Esophagus squamous epithelium (tissue), 5 donors: ENCODE measurements around the gene ECE2. TPM values are rescaled to one million over a fixed set of nuclear protein-coding genes. Genes with fewer than 3 reads are reported as not detected.

ENCODE experiments used
- DNase-seq: peaks from one replicate; lab custom pipeline; 2025; lab: John Stamatoyannopoulos, UW
- H3K27ac ChIP-seq, 4 donors: fragments of 200-600 bp; sonication (generic); one replicate each; pipeline ENCODE4 v1.5.1; 2016 to 2019; ENCODE audit warnings: mild to moderate bottlenecking in 1 of 4
- H3K27me3 ChIP-seq, 4 donors: fragments of 200-600 bp; sonication (generic); 1 replicate in 3 of 4; 2 replicates in 1 of 4; pipeline versions ENCODE4 v1.5.1 to v1.6.0; 2017 to 2021; ENCODE audit warnings: antibody characterized with exemption in 1 of 4
- H3K36me3 ChIP-seq, 3 donors: fragments of 200-600 bp; sonication (generic); one replicate each; pipeline ENCODE4 v1.5.1; 2016 to 2019
- H3K4me1 ChIP-seq, 3 donors: fragments of 200-600 bp; sonication (generic); one replicate each; pipeline ENCODE4 v1.5.1; 2017 to 2019
- H3K4me3 ChIP-seq, 4 donors: fragments of 200-600 bp; sonication (generic); 1 replicate in 3 of 4; 2 replicates in 1 of 4; pipeline ENCODE4 v1.5.1; 2016 to 2019; ENCODE audit warnings: mild to moderate bottlenecking in 2 of 4, moderate library complexity in 1 of 4
- H3K9me3 ChIP-seq, 3 donors: fragments of 200-600 bp; sonication (generic); one replicate each; pipeline ENCODE4 v1.5.1; 2016 to 2019
- POLR2A ChIP-seq, 4 donors: fragments of 450-650 bp; IDR thresholded peaks; one replicate each; pipeline ENCODE4 v1.6.1; 2017; ENCODE audit warnings: antibody characterized with exemption in 4 of 4, mild to moderate bottlenecking in 4 of 4, moderate library complexity in 3 of 4
- WGBS, 2 donors: methylation state at CpG; one replicate each; pipeline ENCODE4 v1.1.5; 2018; 5-methylcytosine and 5-hydroxymethylcytosine counted together
- intact Hi-C: fragments of 100-400 bp; cut with DNase I; formaldehyde crosslinking; loops from one replicate; pipeline ENCODE4 v1.15.0; 2022
- total RNA-seq, 4 donors: library from RNA; depleted of rRNA; stranded (reverse); fragments of >200 nt; gene quantifications; one replicate each; pipeline ENCODE4 v1.1.0, GENCODE V29; 2016
- TF ChIP-seq, protein P1 (sequence below), 6 experiments: fragments of 450-650 bp in 4 of 6; fragments of 200-600 bp in 2 of 6; sonication (generic) in 2 of 6; IDR thresholded peaks; one replicate each; pipeline ENCODE4 v1.5.1; 2016 to 2019; ENCODE audit warnings: antibody characterized with exemption in 6 of 6, mild to moderate bottlenecking in 4 of 6, moderate library complexity in 4 of 6
- donor health status: DM: yes; HTN: yes; CAD: no.

ECE2 gene
- total RNA-seq, 4 donors from 2014 or later, result not detected

DNA sequence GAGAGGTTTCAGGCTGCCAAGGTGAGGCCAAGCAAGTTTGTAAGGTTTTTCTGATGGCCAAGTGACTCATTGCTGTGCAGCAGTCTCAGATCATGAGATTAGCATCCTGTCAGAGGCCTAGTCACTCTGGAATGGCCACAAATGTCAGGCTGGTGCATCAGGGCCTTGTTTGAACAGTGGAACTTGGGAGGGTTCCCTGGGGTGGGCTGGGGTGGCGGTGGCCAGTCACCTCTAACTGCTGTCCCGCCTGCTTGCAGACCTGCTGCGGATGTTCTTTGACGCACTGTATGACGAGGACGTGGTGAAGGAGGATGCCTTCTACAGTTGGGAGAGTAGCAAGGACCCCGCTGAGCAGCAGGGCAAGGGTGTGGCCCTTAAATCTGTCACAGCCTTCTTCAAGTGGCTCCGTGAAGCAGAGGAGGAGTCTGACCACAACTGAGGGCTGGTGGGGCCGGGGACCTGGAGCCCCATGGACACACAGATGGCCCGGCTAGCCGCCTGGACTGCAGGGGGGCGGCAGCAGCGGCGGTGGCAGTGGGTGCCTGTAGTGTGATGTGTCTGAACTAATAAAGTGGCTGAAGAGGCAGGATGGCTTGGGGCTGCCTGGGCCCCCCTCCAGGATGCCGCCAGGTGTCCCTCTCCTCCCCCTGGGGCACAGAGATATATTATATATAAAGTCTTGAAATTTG is 58.8 kb downstream of the ECE2 start:
- WGBS, 2 donors, result 69 to 82% methylated on average over 7 to 15 of the region's 15 CpGs
- Histone ChIP-seq H3K4me3 (no peak overlapping the region), H3K9me3 (no peaks in the 10 kb centered on the region), H3K27ac (peak overlapping the region; percentile 78 to 99 (median 94)), H3K36me3 (peaks cover 29 to 58% (median 43%) of the 10 kb centered on the region in 3 donors), H3K27me3 (no peaks in the 10 kb centered on the region), H3K4me1 (peaks cover 35 to 85% (median 38%) of the 10 kb centered on the region in 3 donors)
- TF ChIP-seq, protein P1, sequence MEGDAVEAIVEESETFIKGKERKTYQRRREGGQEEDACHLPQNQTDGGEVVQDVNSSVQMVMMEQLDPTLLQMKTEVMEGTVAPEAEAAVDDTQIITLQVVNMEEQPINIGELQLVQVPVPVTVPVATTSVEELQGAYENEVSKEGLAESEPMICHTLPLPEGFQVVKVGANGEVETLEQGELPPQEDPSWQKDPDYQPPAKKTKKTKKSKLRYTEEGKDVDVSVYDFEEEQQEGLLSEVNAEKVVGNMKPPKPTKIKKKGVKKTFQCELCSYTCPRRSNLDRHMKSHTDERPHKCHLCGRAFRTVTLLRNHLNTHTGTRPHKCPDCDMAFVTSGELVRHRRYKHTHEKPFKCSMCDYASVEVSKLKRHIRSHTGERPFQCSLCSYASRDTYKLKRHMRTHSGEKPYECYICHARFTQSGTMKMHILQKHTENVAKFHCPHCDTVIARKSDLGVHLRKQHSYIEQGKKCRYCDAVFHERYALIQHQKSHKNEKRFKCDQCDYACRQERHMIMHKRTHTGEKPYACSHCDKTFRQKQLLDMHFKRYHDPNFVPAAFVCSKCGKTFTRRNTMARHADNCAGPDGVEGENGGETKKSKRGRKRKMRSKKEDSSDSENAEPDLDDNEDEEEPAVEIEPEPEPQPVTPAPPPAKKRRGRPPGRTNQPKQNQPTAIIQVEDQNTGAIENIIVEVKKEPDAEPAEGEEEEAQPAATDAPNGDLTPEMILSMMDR (IDR thresholded peaks at IDR 0.05), result no peak
- TF ChIP-seq POLR2A (IDR thresholded peaks at IDR 0.05), result no peak
- intact Hi-C loops, result no loop called here
- no peak for DNase-seq

GRCh38 chr3:184335291-184335660 is 59.5 kb downstream of the ECE2 start:
- Histone ChIP-seq H3K27ac (peak overlapping the region; percentile 93 to 99 (median 98)), H3K4me1 (peaks cover 37 to 90% (median 40%) of the 10 kb centered on the region in 3 donors), H3K27me3 (no peaks in the 10 kb centered on the region), H3K9me3 (no peaks in the 10 kb centered on the region), H3K4me3 (peak overlapping the region in 3 of 4 donors; percentile 62 to 95 (median 84)), H3K36me3 (peaks cover 29 to 51% (median 41%) of the 10 kb centered on the region in 3 donors)
- TF ChIP-seq POLR2A (IDR thresholded peaks at IDR 0.05), result no peak
- TF ChIP-seq, protein P1 (IDR thresholded peaks at IDR 0.05), result no peak
- intact Hi-C loops, result no loop called here
- WGBS, 2 donors, result 51% methylated on average over 3 of the region's 4 CpGs; no CpG with 5 or more reads in 1 of the 2 donors
- DNase-seq, result no peak

DNA sequence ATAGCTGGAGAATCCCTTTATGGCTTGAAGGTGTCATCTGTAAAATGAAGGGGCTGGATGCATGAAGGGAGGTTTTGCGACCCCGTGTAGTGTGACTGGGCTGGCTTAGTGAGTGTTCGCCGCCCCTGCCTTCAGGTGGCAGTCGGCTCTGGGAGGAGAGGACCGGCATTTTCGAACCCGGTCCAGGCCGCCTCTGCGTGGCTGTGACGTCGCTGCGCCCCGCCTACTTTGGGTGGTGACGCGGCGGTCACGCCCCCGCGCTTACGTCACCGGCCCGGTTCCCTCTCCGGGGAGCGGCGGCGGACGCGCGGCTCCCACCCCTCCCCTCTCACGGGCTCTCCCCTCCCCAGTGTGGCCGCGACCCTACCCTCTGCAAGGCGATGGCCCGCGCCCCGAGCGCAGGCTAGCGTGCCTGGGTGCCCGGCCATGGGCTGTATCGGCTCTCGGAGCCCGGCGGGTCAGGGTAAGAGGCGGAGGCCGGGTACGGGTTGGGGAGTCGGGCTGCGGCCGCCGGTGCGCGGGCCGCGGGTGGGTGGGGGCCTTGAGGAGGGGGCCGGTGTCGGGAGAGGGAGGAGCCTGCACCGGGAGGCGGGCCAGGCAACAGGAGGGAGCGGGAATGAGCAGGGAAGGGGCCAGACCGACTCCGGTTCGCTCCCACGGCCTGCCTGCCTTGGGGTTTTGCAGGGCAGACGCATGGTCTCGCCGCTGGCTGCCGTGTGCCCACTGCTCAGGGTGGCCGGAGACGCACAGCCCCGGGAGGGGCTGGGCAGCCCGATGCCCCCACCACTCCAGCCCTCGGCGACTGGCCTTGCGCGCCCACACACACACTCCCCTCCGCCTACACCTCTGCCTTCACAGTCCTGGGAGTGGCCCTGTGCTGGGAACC is 60.1 kb downstream of the ECE2 start:
- peak; percentile 36 for DNase-seq
- no peaks in the 10 kb centered on the region for H3K27me3 ChIP-seq
- TF ChIP-seq, protein P1 (IDR thresholded peaks at IDR 0.05), result peak in 1 of 6 experiments; percentile 11
- peak in 3 of 4 donors; percentile 73 to 93 (median 82) for TF ChIP-seq POLR2A (IDR thresholded peaks at IDR 0.05)
- no peaks in the 10 kb centered on the region for H3K9me3 ChIP-seq
- H3K4me3 ChIP-seq, result peak overlapping the region; percentile 62 to 95 (median 76)
- peaks cover 29 to 45% (median 35%) of the 10 kb centered on the region in 3 donors for H3K36me3 ChIP-seq
- intact Hi-C loops, result no loop called here
- 0 to 3% methylated on average over 6 to 12 of the region's 77 CpGs for WGBS, 2 donors
- H3K27ac ChIP-seq, result peak overlapping the region; percentile 93 to 99 (median 98)
- H3K4me1 ChIP-seq, result peaks cover 37 to 97% (median 40%) of the 10 kb centered on the region in 3 donors

DNA sequence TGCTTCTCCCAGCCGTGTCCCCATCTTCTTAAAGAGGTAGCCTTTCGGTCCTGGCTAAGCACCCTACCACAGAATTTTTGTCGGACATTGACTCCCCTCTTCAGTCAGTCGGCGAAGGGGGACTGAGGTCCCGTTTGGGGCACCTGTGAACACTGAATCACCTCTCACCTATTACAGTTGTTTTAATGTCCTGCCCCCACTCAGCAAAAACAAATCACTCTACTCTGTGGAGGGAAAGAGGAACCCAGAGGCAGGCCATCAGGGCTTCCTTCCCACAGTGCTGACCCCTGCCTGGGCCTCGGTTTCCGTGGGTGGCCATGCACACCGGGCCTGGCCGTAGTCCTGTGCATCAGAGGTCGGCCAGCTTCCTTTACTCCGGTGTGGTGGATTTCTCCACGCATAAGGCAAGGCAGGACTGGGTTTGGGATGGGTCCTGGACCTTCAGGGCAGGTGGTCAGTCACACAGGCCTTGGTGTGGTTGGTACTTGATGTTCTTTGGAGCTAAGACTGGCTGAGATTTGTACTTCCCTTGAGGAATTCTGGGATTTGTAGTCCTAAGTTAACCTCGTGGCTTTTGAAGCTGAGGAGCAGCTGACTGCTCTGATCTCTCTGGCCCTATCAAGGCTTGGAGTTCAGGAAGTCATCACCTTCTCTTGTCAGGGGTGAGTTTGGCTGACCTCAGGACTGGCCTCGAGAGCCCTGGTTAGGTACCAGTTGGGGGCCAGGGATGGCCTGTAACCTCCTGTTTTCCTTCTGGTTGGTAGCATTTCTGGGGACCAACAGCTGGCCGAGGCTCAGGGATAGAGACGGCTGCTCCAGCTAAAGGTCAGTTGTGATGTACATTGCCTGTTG is 61.0 kb downstream of the ECE2 start:
- no peaks in the 10 kb centered on the region for H3K9me3 ChIP-seq
- DNase-seq, result no peak
- H3K4me1 ChIP-seq, result peaks cover 39 to 97% (median 41%) of the 10 kb centered on the region in 3 donors
- peak in 1 of 4 donors; percentile 4 for TF ChIP-seq POLR2A (IDR thresholded peaks at IDR 0.05)
- TF ChIP-seq, protein P1 (IDR thresholded peaks at IDR 0.05), result no peak
- H3K4me3 ChIP-seq, result peak overlapping the region; percentile 62 to 95 (median 76)
- WGBS, 2 donors, result 11 to 31% methylated on average over 11 to 14 of the region's 17 CpGs
- H3K27me3 ChIP-seq, result no peaks in the 10 kb centered on the region
- H3K36me3 ChIP-seq, result peaks cover 21 to 41% (median 26%) of the 10 kb centered on the region in 3 donors
- intact Hi-C loops, result no loop called here
- peak overlapping the region; percentile 93 to 99 (median 98) for H3K27ac ChIP-seq
